GM19395 (cell line): ENCODE results near the gene EMILIN1.
A peak's percentile ranks its signal among the peaks of the same experiment; 100 is the strongest.

ENCODE experiments used
- ATAC-seq: cut with Tn5 transposase; IDR thresholded peaks from one replicate; pipeline ENCODE4 v1.9.1; 2021; ENCODE audit warnings: mild to moderate bottlenecking, moderate library complexity; ENCODE audit not compliant: unreplicated experiment

Gene EMILIN1

DNA sequence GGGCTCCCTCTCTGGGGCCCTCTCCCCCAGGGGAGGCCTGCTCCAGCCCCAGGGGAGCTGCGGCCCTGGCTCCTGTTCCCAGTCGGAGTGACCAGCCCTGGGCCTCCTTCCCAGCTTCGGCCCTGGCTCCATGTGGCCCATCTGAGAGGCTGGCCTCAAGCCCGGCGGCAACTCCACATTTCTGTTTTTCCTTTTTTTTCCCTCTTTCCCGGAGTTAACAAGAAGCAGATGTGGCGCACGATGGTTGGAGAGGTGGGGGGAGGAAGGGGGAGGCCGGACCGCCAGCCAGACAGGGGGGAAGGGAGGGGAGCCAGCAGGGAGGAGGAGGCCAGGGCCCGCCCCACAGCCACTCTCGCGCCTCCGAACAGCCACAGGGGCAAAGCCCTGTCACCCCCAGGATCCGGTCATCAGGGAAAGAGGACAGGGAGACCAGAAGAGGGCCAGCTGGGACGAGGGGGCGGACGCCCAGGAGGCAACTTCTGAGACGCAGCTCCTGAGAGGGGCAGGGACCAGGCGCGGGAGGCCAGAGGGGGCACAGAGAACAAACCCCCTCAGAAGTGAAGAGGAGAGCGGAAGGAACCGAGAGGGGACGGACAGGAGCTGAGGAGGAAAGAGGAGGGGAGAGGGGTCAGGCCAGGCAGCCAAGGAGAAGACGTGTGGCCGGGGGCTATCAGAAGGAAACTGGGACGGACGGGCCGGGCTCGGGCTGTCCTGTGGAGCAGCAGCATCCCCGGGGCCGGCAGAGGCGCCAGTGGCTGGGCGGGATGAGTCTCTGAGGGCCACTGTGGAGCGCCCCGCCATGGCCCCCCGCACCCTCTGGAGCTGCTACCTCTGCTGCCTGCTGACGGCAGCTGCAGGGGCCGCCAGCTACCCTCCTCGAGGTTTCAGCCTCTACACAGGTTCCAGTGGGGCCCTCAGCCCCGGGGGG, at the start of gene EMILIN1:
Gene EMILIN1 (plus strand): TSS at position 349 of the 928 bp plus-strand sequence. CDS start 451 bp downstream, at position 800.
- ATAC-seq: no peak

DNA sequence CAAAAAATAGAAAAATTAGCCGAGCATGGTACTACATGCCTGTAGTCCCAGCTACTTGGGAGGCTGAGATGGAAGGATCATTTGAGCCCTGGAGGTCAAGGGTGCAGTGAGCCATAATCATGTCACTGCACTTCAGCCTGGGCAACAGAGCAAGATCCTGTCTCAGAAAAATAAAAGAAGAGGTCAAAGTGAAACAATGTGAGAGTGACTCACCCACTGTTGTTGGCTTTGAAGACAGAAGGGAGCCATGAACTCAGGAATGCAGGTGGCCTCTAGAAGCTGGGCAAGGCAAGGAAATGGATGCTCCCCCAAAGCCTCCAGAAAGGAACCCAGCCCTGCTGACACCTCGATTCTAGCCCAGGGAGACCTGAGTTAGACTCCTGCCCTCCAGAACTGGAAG, 49.4 kb upstream of the EMILIN1 start:
- ATAC-seq: no peak

DNA sequence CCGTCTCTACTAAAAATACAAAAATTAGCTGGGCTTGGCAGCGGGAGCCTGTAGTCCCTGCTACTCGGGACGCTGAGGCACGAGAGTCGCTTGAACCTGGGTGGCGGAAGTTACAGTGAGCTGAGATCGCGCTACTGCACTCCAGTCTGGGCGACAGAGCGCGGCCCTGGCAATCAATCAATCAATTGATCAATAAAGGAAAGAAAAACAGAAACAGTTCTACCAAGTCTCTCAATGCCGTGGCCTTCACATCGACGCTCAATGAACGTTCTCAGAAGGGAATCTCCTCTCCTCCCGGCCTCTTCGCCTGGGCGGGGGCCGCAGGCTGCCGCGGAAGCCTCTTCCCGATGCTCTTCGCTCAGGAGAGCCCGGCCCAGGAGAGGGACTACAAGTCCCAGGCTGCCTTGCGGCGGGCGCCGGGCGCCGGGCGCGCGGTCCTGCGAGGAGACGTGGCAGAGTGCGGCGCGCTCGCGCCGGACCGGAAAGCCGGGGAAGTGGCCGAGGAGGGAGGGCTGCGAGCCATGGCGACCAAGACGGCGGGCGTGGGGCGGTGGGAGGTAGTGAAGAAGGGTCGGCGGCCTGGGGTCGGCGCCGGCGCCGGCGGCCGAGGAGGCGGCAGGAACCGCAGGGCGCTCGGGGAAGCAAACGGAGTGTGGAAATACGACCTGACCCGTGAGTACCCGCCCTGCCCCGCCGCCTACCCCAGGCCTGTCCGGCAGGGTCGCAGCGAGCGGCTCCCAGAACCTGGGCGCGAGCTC, 45.7 kb upstream of the EMILIN1 start, which contains the start of gene TMEM214:
Gene TMEM214 (plus strand): TSS at position 471 of the 758 bp plus-strand sequence. CDS start 51 bp downstream, at position 522.
- peak; percentile 91 for ATAC-seq

- ATAC-seq: peak; percentile 10
Measured at GRCh38 chr2:27033253-27033852, 45.1 kb upstream of the EMILIN1 start.

GRCh38 chr2:27038012-27038411, 40.4 kb upstream of the EMILIN1 start:
- ATAC-seq: no peak

- no peak for ATAC-seq
Measured at GRCh38 chr2:27038631-27039339, 39.6 kb upstream of the EMILIN1 start.

DNA sequence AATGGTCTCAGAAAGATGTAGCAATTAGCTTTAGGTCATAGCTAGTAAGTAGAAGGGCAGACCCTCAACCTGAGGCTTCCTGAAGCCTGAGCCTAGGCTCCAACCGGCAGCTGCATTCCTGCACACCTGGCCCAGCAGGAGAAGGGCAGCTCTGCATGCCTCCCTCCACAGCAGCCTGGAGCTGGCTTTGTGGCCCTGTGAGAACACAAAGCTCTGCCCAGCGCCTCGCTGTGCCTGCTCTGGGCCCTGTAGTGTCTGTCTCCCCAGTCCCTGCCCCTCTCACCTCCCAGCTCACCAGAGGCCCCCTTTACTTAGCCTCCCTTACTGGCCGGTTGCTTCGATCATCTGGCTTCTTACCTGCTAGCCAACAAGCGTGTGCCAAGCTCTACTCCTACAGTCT, 39.0 kb upstream of the EMILIN1 start:
- no peak for ATAC-seq

DNA sequence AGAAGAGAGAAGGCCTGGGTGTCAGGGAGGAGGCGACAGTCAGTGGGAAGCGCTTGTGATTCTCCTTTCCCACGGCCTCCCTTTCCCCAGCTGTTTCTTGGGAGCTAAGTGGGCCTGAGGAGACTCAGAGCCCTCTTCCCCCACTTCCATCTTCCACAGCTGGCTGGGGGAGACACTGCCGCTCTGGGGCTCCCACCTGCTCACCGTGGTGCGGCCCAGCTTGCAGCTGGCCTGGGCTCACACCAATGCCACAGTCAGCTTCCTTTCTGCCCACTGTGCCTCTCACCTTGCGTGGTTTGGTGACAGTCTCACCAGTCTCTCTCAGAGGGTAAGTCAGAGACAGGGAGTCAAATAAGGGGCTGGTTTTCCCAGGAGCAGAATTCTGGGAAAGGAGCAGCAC, 38.5 kb upstream of the EMILIN1 start:
- ATAC-seq: no peak

DNA sequence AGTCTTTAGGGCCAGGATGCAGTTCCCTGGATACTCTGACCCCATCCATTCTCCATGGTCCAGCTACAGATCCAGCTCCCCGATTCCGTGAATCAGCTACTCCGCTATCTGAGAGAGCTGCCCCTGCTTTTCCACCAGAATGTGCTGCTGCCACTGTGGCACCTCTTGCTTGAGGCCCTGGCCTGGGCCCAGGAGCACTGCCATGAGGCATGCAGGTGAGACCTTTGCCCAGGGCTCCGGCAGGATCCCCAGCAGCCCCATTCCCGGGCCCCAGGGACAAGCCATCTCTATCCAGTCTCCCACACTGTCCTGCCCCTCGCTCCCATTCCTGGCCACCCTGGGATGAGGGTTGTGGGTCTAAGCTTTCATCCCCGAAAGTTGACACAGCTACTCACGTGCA, 38.1 kb upstream of the EMILIN1 start:
- ATAC-seq: no peak

- no peak for ATAC-seq
Measured at GRCh38 chr2:27041752-27042151, 36.7 kb upstream of the EMILIN1 start.

DNA sequence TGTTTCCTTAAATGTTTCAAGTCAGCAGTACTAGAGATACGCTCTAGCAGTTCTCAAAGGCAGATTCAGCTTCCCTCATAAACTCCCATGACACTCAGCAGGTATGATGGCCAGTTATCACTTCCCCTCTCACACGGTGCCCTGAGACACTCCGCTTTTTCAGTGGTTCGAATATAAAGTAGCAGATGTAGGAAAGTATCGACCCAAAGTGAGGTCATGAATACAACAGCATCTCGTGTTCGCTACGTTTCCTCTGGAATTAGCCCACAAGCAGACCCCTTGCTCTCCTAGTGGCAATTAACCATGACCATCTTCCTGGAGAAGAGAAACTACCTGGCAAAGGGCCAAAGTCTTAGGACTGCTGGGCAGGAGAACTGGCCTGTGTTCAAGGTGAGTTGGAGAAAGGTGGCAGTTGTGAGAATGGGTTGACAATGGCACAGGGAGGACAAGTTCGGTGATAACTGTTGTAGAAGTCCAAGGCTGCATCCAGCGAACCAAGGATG, 36.2 kb upstream of the EMILIN1 start:
- peak; percentile 69 for ATAC-seq

GRCh38 chr2:27042985-27043634, 35.3 kb upstream of the EMILIN1 start:
- no peak for ATAC-seq

- peak; percentile 20 for ATAC-seq
Measured at GRCh38 chr2:27049422-27050280, 28.8 kb upstream of the EMILIN1 start.

DNA sequence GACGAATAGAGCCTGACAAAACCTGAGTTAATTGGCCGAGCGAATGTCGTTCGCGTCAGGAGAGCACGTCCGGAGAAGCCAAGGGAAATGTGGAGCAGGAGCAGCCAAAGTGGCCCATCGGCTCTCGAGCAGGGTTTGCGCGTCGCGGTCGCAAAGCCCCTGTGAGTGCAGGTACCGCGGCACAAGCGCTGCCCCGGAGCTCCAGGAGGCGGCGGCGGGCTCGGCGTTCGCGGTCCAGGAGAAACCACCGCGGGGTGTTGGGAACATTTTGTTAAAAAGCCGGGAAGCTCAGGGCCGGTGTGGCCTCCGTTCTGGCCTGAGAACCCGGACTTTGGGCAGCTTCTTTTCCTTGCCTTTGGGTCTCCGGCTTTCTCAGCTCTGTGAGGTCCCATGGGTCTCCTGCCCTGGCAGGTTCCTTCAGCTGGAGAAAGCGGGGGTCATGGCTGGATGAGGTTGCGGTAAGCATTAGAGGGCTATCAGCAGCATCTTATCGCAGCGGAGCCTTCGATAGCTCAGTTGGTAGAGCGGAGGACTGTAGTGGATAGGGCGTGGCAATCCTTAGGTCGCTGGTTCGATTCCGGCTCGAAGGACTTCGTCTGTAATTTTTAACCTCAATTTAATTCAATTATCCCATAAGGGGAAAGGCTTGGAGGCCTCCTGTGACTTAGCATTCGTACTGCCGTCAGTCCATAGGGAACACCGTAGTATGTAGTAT, 28.0 kb upstream of the EMILIN1 start:
- peak; percentile 56 for ATAC-seq

DNA sequence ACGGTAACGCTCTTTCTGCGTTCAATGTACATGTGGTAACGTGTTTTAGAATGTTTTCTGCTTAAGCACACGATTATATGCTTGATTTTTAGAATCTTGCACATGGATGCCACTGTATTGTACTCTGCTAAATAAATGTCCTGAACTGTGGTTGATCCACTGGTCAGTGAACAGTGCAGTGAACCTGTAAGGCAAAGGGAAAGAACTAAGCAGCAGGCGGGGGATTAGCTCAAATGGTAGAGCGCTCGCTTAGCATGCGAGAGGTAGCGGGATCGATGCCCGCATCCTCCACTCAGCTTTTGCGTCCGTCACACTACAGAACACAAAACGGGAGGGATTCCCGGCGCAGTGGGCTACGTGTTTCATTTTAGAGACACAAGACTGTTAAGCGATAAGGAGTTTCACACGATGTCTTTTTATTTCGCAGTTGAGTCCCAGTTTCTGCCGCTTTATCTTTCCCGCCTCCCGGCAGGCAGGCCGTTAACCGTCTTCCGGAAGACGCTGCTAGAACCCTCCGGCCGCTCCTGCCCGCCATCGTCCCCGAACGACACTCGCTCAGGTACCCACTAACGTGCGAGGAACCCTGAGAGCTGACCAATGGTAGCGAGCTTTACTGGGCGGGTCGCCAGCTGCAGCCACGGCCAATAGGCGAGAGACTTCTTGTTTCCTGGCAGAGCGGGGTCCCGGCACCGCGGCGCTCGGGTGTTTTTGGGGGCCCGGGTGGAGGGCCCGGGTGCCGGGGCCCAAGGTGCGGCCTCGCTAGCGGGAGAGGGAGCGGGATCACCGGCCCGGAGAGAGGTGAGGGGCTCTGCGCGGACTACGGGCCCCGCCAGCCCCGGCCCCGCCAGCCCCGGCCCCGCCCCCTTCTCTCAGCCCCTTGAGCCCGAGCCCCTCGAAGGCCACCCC, 27.2 kb upstream of the EMILIN1 start, which contains the start of gene AGBL5:
Gene AGBL5 (plus strand): TSS at position 673 of the 906 bp plus-strand sequence. CDS start 1,291 bp downstream, outside the sequence.
- peak; percentile 72 for ATAC-seq

GRCh38 chr2:27051902-27052645, 26.3 kb upstream of the EMILIN1 start:
- ATAC-seq: no peak
